GM12878 (cell line): ENCODE data around the gene CNDP1.

Source experiments
- FOS ChIP-seq: IDR thresholded peaks from 3 replicates; pipeline ENCODE4 v1.6.1; 2011; ENCODE audit warnings: borderline replicate concordance; ENCODE audit not compliant: insufficient read length; ENCODE audit errors: extremely low read depth
- TF ChIP-seq, protein P1 (sequence below), 3 experiments: IDR thresholded peaks in 2 of 3; conservative IDR thresholded peaks in 1 of 3; 2 replicates each; pipeline ENCODE4 v1.5.1; 2011; ENCODE audit warnings: low read depth in 3 of 3, low read length in 3 of 3, mild to moderate bottlenecking in 3 of 3, control low read depth in 2 of 3, moderate library complexity in 2 of 3, inconsistent platforms in 1 of 3, mixed read lengths in 1 of 3; ENCODE audit not compliant: control insufficient read depth in 2 of 3, insufficient read depth in 1 of 3; ENCODE audit errors: extremely low read depth in 1 of 3

DNA sequence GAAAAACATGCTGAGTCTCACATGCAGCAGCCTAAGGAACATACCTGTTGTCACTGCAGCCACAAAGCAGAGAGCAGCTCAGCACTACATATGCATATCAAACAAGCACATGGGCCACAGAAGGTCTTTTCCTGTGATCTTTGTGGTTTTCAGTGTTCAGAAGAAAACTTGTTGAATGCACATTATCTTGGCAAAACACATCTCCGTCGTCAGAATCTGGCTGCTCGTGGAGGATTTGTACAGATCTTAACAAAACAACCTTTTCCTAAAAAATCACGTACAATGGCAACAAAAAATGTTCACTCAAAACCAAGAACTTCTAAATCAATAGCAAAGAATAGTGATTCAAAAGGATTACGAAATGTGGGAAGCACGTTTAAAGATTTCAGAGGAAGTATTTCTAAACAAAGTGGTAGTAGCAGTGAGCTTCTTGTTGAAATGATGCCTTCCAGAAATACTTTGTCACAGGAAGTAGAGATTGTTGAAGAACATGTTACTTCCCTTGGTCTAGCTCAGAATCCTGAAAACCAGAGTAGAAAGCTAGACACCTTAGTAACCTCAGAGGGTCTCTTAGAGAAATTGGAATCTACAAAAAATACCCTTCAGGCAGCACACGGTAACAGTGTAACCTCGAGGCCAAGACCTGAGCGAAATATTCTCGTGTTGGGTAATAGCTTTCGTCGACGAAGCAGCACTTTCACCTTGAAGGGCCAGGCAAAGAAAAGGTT lies 97.5 kb downstream of the CNDP1 start:
- TF ChIP-seq, protein P1, sequence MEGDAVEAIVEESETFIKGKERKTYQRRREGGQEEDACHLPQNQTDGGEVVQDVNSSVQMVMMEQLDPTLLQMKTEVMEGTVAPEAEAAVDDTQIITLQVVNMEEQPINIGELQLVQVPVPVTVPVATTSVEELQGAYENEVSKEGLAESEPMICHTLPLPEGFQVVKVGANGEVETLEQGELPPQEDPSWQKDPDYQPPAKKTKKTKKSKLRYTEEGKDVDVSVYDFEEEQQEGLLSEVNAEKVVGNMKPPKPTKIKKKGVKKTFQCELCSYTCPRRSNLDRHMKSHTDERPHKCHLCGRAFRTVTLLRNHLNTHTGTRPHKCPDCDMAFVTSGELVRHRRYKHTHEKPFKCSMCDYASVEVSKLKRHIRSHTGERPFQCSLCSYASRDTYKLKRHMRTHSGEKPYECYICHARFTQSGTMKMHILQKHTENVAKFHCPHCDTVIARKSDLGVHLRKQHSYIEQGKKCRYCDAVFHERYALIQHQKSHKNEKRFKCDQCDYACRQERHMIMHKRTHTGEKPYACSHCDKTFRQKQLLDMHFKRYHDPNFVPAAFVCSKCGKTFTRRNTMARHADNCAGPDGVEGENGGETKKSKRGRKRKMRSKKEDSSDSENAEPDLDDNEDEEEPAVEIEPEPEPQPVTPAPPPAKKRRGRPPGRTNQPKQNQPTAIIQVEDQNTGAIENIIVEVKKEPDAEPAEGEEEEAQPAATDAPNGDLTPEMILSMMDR (IDR thresholded peaks at IDR 0.05 in 2 of 3, conservative IDR thresholded peaks at IDR 0.05 in 1 of 3; ENCODE audit: control insufficient read depth in 2 of 3, extremely low read depth in 1 of 3, insufficient read depth in 1 of 3, low read depth in 3 of 3, low read length in 3 of 3) = no peak
- TF ChIP-seq FOS = no peak
